Upper lobe of left lung (tissue), 6 donors: ENCODE measurements around the gene TLE2. TPM values are rescaled to one million over a fixed set of nuclear protein-coding genes. Genes with fewer than 3 reads are reported as not detected.

Experiments
- ATAC-seq, 2 donors: fragments of 200-7000 bp; cut with Tn5 transposase; one replicate each; pipeline ENCODE4 v1.9.1; 2022; ENCODE audit warnings: mild to moderate bottlenecking in 2 of 2, moderate library complexity in 2 of 2; ENCODE audit not compliant: low FRiP score in 2 of 2
- DNase-seq, 2 donors: peaks; one replicate each; pipeline ENCODE4 v3.0.0-alpha.2; 2019 to 2020
- H3K27ac ChIP-seq, 4 donors: fragments of 200-600 bp; sonication (generic); one replicate each; pipeline ENCODE4 v1.5.1; 2016 to 2019
- H3K27me3 ChIP-seq, 4 donors: fragments of 200-600 bp; sonication (generic); one replicate each; pipeline ENCODE4 v1.5.1; 2017 to 2019
- H3K36me3 ChIP-seq, 4 donors: fragments of 200-600 bp; sonication (generic); one replicate each; pipeline ENCODE4 v1.5.1; 2016 to 2019
- H3K4me1 ChIP-seq, 4 donors: fragments of 200-600 bp; sonication (generic); one replicate each; pipeline ENCODE4 v1.5.1; 2018 to 2019
- H3K4me3 ChIP-seq, 4 donors: fragments of 200-600 bp; sonication (generic); one replicate each; pipeline ENCODE4 v1.5.1; 2017 to 2019; ENCODE audit warnings: mild to moderate bottlenecking in 2 of 4, moderate library complexity in 1 of 4
- H3K9me3 ChIP-seq, 4 donors: fragments of 200-600 bp; sonication (generic); one replicate each; pipeline ENCODE4 v1.5.1; 2018 to 2019
- CTCF ChIP-seq, 6 experiments: fragments of 450-650 bp in 4 of 6; fragments of 200-600 bp in 2 of 6; sonication (generic) in 2 of 6; IDR thresholded peaks; one replicate each; pipeline ENCODE4 v1.5.1; 2016 to 2019; ENCODE audit warnings: antibody characterized with exemption in 6 of 6
- EP300 ChIP-seq, 4 donors: sonication (generic); formaldehyde crosslinking; IDR thresholded peaks; one replicate each; pipeline ENCODE4 v1.5.1; 2017; ENCODE audit warnings: antibody characterized with exemption in 4 of 4, control low read depth in 2 of 4
- POLR2A ChIP-seq, 4 donors: fragments of 450-650 bp; IDR thresholded peaks; one replicate each; pipeline ENCODE4 v1.5.1; 2016 to 2017; ENCODE audit warnings: antibody characterized with exemption in 4 of 4, mild to moderate bottlenecking in 2 of 4
- POLR2AphosphoS5 ChIP-seq, 2 donors: sonication (generic); formaldehyde crosslinking; IDR thresholded peaks; one replicate each; pipeline ENCODE4 v1.5.1; 2017; ENCODE audit warnings: antibody characterized with exemption in 2 of 2
- WGBS, 2 donors: methylation state at CpG; one replicate each; pipeline ENCODE4 v1.1.5; 2017 to 2018; 5-methylcytosine and 5-hydroxymethylcytosine counted together
- total RNA-seq, 6 donors: library from RNA; depleted of rRNA in 4 of 6; stranded (reverse); fragments of >200 nt in 4 of 6; gene quantifications; one replicate each; pipeline versions ENCODE4 v1.1.0 to v1.2.1, GENCODE V29; 2016 to 2021
- donor health status: DM: no; HTN: no; CAD: no; lungs with moderate emphysema.
- donor health status: DM: no; HTN: yes; CAD: no; lungs with severe emphysema.

TLE2 gene
- total RNA-seq, 6 donors from 2014 or later, result 35.0 to 115 (median 56.0) TPM

GRCh38 chr19:3071768-3072167, 42.7 kb upstream of the TLE2 start:
- Histone ChIP-seq H3K27me3 (no peaks in the 10 kb centered on the region), H3K4me1 (peaks cover 4 to 11% (median 7%) of the 10 kb centered on the region in 4 donors), H3K36me3 (no peaks in the 10 kb centered on the region), H3K27ac (no peak overlapping the region), H3K4me3 (no peak overlapping the region), H3K9me3 (no peaks in the 10 kb centered on the region)
- ATAC-seq, result no peak
- no peak for TF ChIP-seq POLR2AphosphoS5 (IDR thresholded peaks at IDR 0.05)
- no peak for TF ChIP-seq EP300 (IDR thresholded peaks at IDR 0.05)
- no peak for TF ChIP-seq CTCF (IDR thresholded peaks at IDR 0.05)
- TF ChIP-seq POLR2A (IDR thresholded peaks at IDR 0.05), result no peak
- WGBS, 2 donors, result 74 to 77% methylated on average over 4 of the region's 4 CpGs
- DNase-seq, result no peak

- Histone ChIP-seq H3K36me3 (no peaks in the 10 kb centered on the region), H3K9me3 (no peaks in the 10 kb centered on the region), H3K27ac (no peak overlapping the region), H3K4me1 (peaks cover 10 to 24% (median 19%) of the 10 kb centered on the region in 4 donors), H3K4me3 (no peak overlapping the region), H3K27me3 (no peaks in the 10 kb centered on the region)
- TF ChIP-seq CTCF (IDR thresholded peaks at IDR 0.05) (no peak), POLR2AphosphoS5 (IDR thresholded peaks at IDR 0.05) (no peak), EP300 (IDR thresholded peaks at IDR 0.05) (no peak), POLR2A (IDR thresholded peaks at IDR 0.05) (no peak)
- ATAC-seq (no peak), DNase-seq (no peak)
- WGBS, 2 donors, result 65 to 67% methylated on average over 9 to 16 of the region's 21 CpGs
Observed at GRCh38 chr19:3068071-3068470, 39.0 kb upstream of the TLE2 start.

GRCh38 chr19:3067563-3067962, 38.5 kb upstream of the TLE2 start:
- 93 to 94% methylated on average over 9 of the region's 9 CpGs for WGBS, 2 donors
- Histone ChIP-seq H3K27ac (no peak overlapping the region), H3K4me1 (peaks cover 15 to 29% (median 24%) of the 10 kb centered on the region in 4 donors), H3K9me3 (no peaks in the 10 kb centered on the region), H3K27me3 (no peaks in the 10 kb centered on the region), H3K4me3 (no peak overlapping the region), H3K36me3 (no peaks in the 10 kb centered on the region)
- ATAC-seq, result no peak
- no peak for DNase-seq
- TF ChIP-seq POLR2AphosphoS5 (IDR thresholded peaks at IDR 0.05), result no peak
- TF ChIP-seq CTCF (IDR thresholded peaks at IDR 0.05), result no peak
- no peak for TF ChIP-seq EP300 (IDR thresholded peaks at IDR 0.05)

- Histone ChIP-seq H3K9me3 (no peaks in the 10 kb centered on the region), H3K27me3 (no peaks in the 10 kb centered on the region), H3K36me3 (no peaks in the 10 kb centered on the region), H3K27ac (no peak overlapping the region), H3K4me3 (no peak overlapping the region), H3K4me1 (peaks cover 15 to 30% (median 24%) of the 10 kb centered on the region in 4 donors)
- WGBS, 2 donors, result 92 to 95% methylated on average over 16 of the region's 16 CpGs
- ATAC-seq, result no peak
- no peak for DNase-seq
- TF ChIP-seq POLR2AphosphoS5 (IDR thresholded peaks at IDR 0.05) (no peak), EP300 (IDR thresholded peaks at IDR 0.05) (no peak), CTCF (IDR thresholded peaks at IDR 0.05) (no peak), POLR2A (IDR thresholded peaks at IDR 0.05) (no peak)
Observed at GRCh38 chr19:3066482-3067049, 37.5 kb upstream of the TLE2 start.
